ENCODE results near the gene C3orf18.

- no peak for TF ChIP-seq POLR2AphosphoS5 (IDR thresholded peaks at IDR 0.05; ENCODE audit: low read depth)
- no peak for TF ChIP-seq REST (IDR thresholded peaks at IDR 0.05; ENCODE audit: unreplicated experiment)
- TF ChIP-seq CTCF (conservative IDR thresholded peaks at IDR 0.05; ENCODE audit: low read depth in 2 of 2), result no peak
- no peak for TF ChIP-seq EZH2 (IDR thresholded peaks at IDR 0.05; ENCODE audit: low read depth, unreplicated experiment)
- TF ChIP-seq ZNF331 (CRISPR knock-in tag; IDR thresholded peaks at IDR 0.05; ENCODE audit: low read depth), result no peak
- TF ChIP-seq JUNB (IDR thresholded peaks at IDR 0.05; ENCODE audit: unreplicated experiment), result no peak
- TF ChIP-seq NANOG (IDR thresholded peaks at IDR 0.05; ENCODE audit: borderline replicate concordance), result no peak
- no peak for TF ChIP-seq CREB1 (CRISPR knock-in tag; IDR thresholded peaks at IDR 0.05; ENCODE audit: low read depth)
These were observed 45.7 kb upstream of the C3orf18 start for GRCh38 chr3:50612970-50613846.

Data from GM23338 (cell line).